ENCODE data around the gene STAC2.

- no peak for TF ChIP-seq EP300 (IDR thresholded peaks at IDR 0.05; ENCODE audit: borderline replicate concordance in 1 of 2, low read depth in 1 of 2, low read length in 1 of 2)
- TF ChIP-seq CTCF (IDR thresholded peaks at IDR 0.05) = no peak
- no peak for TF ChIP-seq RFX5 (IDR thresholded peaks at IDR 0.05; ENCODE audit: low read length)
- no peak for TF ChIP-seq USF1 (IDR thresholded peaks at IDR 0.05; ENCODE audit: borderline replicate concordance, low read depth)
- no peak for TF ChIP-seq YY1 (IDR thresholded peaks at IDR 0.05; ENCODE audit: low read depth)
- TF ChIP-seq TEAD4 (IDR thresholded peaks at IDR 0.05; ENCODE audit: borderline replicate concordance, insufficient read depth) = no peak
- no peak for TF ChIP-seq JUND (IDR thresholded peaks at IDR 0.05)
- TF ChIP-seq MAX (IDR thresholded peaks at IDR 0.05; ENCODE audit: low read depth) = no peak
- TF ChIP-seq GATA2 (CRISPR knock-in tag; IDR thresholded peaks at IDR 0.05) = no peak
These were observed 55.2 kb downstream of the STAC2 start for GRCh38 chr17:39170558-39170957.

Data from SK-N-SH (cell line).